ENCODE data around the gene SERPINE1. TPM values are rescaled to one million over a fixed set of nuclear protein-coding genes. Genes with fewer than 3 reads are reported as not detected.
A peak's percentile ranks its signal among the peaks of the same experiment; 100 is the strongest.

Gene SERPINE1
- total RNA-seq, 2 experiments from 2014 or later = 0.05 to 0.07 TPM

GRCh38 chr7:101166909-101167644 is 40.2 kb downstream of the SERPINE1 start:
- peak overlapping the region; percentile 33 for H3K4me3 Mint-ChIP-seq
- ChIA-PET POLR2A (no interaction called here), CTCF (no interaction called here)
- H3K27ac Mint-ChIP-seq = no peak overlapping the region
- intact Hi-C loops (cut with DNase I, micrococcal nuclease) = loop anchor here in 1 of 2 experiments (5.0 to 10.0 kb wide), 2 partner anchors 280 to 648 kb away; partner anchors contain the start of genes CUX1 and UFSP1
- peaks cover 74% of the 10 kb centered on the region for H3K4me1 Mint-ChIP-seq
- DNase-seq = no peak
- H3K9me3 Mint-ChIP-seq (ENCODE audit: low read depth) = no peaks in the 10 kb centered on the region
- ATAC-seq = no peak
- H3K36me3 Mint-ChIP-seq (ENCODE audit: low read depth) = peaks cover 2% of the 10 kb centered on the region
- peaks cover 67% of the 10 kb centered on the region for H3K27me3 Mint-ChIP-seq

- H3K4me1 Mint-ChIP-seq = peaks cover 73% of the 10 kb centered on the region
- CTCF ChIA-PET = interaction anchor here (0.7 to 1.4 kb wide), 4 partner anchors 9 to 273 kb away, joined by 3 to 9 read pairs (median 4); no protein-coding TSS in a partner anchor
Observed at GRCh38 chr7:101167645-101168411, 40.9 kb downstream of the SERPINE1 start.

GRCh38 chr7:101168412-101169049 is 41.6 kb downstream of the SERPINE1 start:
- Mint-ChIP-seq H3K4me1 (peaks cover 77% of the 10 kb centered on the region), H3K27ac (no peak overlapping the region), H3K36me3 (ENCODE audit: low read depth) (no peaks in the 10 kb centered on the region), H3K9me3 (ENCODE audit: low read depth) (no peaks in the 10 kb centered on the region), H3K27me3 (peaks cover 71% of the 10 kb centered on the region), H3K4me3 (no peak overlapping the region)
- ChIA-PET POLR2A (no interaction called here), CTCF (interaction anchor here (0.6 to 1.4 kb wide), 5 partner anchors 9 to 273 kb away, joined by 3 to 9 read pairs (median 3); no protein-coding TSS in a partner anchor)
- peak; percentile 60 for DNase-seq
- intact Hi-C loops (cut with DNase I, micrococcal nuclease) = loop anchor here (1.0 to 10.0 kb wide), 4 partner anchors 14 to 646 kb away; partner anchors contain the start of genes AP1S1 (in 2 of the 2), CUX1 (in 1 of the 2) and UFSP1 (in 1 of the 2)
- ATAC-seq = no peak

More at GRCh38 chr7:101167645-101168411, 40.9 kb downstream of the SERPINE1 start:
- ATAC-seq (no peak), DNase-seq (no peak)
- Mint-ChIP-seq H3K27me3 (peaks cover 67% of the 10 kb centered on the region), H3K36me3 (ENCODE audit: low read depth) (no peaks in the 10 kb centered on the region), H3K27ac (no peak overlapping the region), H3K9me3 (ENCODE audit: low read depth) (no peaks in the 10 kb centered on the region), H3K4me3 (no peak overlapping the region)
- POLR2A ChIA-PET = no interaction called here
- intact Hi-C loops (cut with DNase I, micrococcal nuclease) = loop anchor here (2.0 to 10.0 kb wide), 3 partner anchors 13 to 647 kb away; partner anchors contain the start of genes AP1S1 (in 2 of the 2), CUX1 (in 1 of the 2) and UFSP1 (in 1 of the 2)

GRCh38 chr7:101169110-101169837 is 42.4 kb downstream of the SERPINE1 start:
- no peak for ATAC-seq
- Mint-ChIP-seq H3K27me3 (peaks cover 76% of the 10 kb centered on the region), H3K9me3 (ENCODE audit: low read depth) (no peaks in the 10 kb centered on the region), H3K27ac (no peak overlapping the region), H3K36me3 (ENCODE audit: low read depth) (no peaks in the 10 kb centered on the region), H3K4me1 (peaks cover 82% of the 10 kb centered on the region), H3K4me3 (peak overlapping the region; percentile 39)
- DNase-seq = peak; percentile 35
- POLR2A ChIA-PET = no interaction called here
- intact Hi-C loops (cut with DNase I, micrococcal nuclease) = loop anchor here (1.0 to 10.0 kb wide), 4 partner anchors 14 to 646 kb away; partner anchors contain the start of genes AP1S1 (in 2 of the 2), CUX1 (in 1 of the 2) and UFSP1 (in 1 of the 2)
- CTCF ChIA-PET = interaction anchor here (0.6 to 3.4 kb wide), 8 partner anchors 8 to 1877 kb away, joined by 3 to 19 read pairs (median 4); no protein-coding TSS in a partner anchor

GRCh38 chr7:101169838-101170551 is 43.1 kb downstream of the SERPINE1 start:
- Mint-ChIP-seq H3K36me3 (ENCODE audit: low read depth) (no peaks in the 10 kb centered on the region), H3K27me3 (peaks cover 78% of the 10 kb centered on the region), H3K4me1 (peaks cover 82% of the 10 kb centered on the region), H3K27ac (no peak overlapping the region), H3K4me3 (peak overlapping the region; percentile 39), H3K9me3 (ENCODE audit: low read depth) (no peaks in the 10 kb centered on the region)
- ATAC-seq (peak; percentile 29), DNase-seq (peak; percentile 90)
- CTCF ChIA-PET = interaction anchor here (0.6 to 3.4 kb wide), 15 partner anchors 9 to 1876 kb away, joined by 3 to 19 read pairs (median 4); partner anchors contain the start of genes PLOD3 and ZNHIT1
- intact Hi-C loops (cut with DNase I, micrococcal nuclease) = loop anchor here (1.0 to 10.0 kb wide), 4 partner anchors 15 to 645 kb away; partner anchors contain the start of genes AP1S1 (in 2 of the 2), CUX1 (in 1 of the 2) and UFSP1 (in 1 of the 2)
- POLR2A ChIA-PET = no interaction called here

- DNase-seq (peak; percentile 32), ATAC-seq (no peak)
- CTCF ChIA-PET = interaction anchor here (0.6 to 3.4 kb wide), 18 partner anchors 10 to 130 kb away, joined by 3 to 19 read pairs (median 4); partner anchors contain the start of genes PLOD3 and ZNHIT1
- Mint-ChIP-seq H3K4me3 (no peak overlapping the region), H3K27me3 (peaks cover 81% of the 10 kb centered on the region), H3K9me3 (ENCODE audit: low read depth) (no peaks in the 10 kb centered on the region), H3K36me3 (ENCODE audit: low read depth) (no peaks in the 10 kb centered on the region), H3K4me1 (peaks cover 73% of the 10 kb centered on the region), H3K27ac (no peak overlapping the region)
- POLR2A ChIA-PET = interaction anchor here (0.5 kb wide), 1 partner anchor 63 kb away, joined by 4 read pairs; no protein-coding TSS in a partner anchor
- intact Hi-C loops (cut with DNase I, micrococcal nuclease) = no loop called here
Observed at GRCh38 chr7:101170617-101171441, 43.9 kb downstream of the SERPINE1 start.

- no peaks in the 10 kb centered on the region for H3K36me3 Mint-ChIP-seq (ENCODE audit: low read depth)
- no peak for DNase-seq
- intact Hi-C loops (cut with DNase I, micrococcal nuclease) = no loop called here
- POLR2A ChIA-PET = interaction anchor here (0.5 kb wide), 1 partner anchor 63 kb away, joined by 4 read pairs; no protein-coding TSS in a partner anchor
- CTCF ChIA-PET = interaction anchor here (0.8 to 3.4 kb wide), 11 partner anchors 12 to 113 kb away, joined by 3 to 19 read pairs (median 4); partner anchors contain the start of gene ZNHIT1
- no peak overlapping the region for H3K27ac Mint-ChIP-seq
- ATAC-seq = no peak
- H3K4me3 Mint-ChIP-seq = no peak overlapping the region
- H3K9me3 Mint-ChIP-seq (ENCODE audit: low read depth) = no peaks in the 10 kb centered on the region
- peaks cover 67% of the 10 kb centered on the region for H3K4me1 Mint-ChIP-seq
- peaks cover 79% of the 10 kb centered on the region for H3K27me3 Mint-ChIP-seq
Observed at GRCh38 chr7:101171442-101171837, 44.5 kb downstream of the SERPINE1 start.

- ATAC-seq (no peak), DNase-seq (peak; percentile 49)
- Mint-ChIP-seq H3K36me3 (ENCODE audit: low read depth) (no peaks in the 10 kb centered on the region), H3K4me1 (peaks cover 61% of the 10 kb centered on the region), H3K27ac (no peak overlapping the region), H3K27me3 (peaks cover 80% of the 10 kb centered on the region), H3K9me3 (ENCODE audit: low read depth) (no peaks in the 10 kb centered on the region), H3K4me3 (no peak overlapping the region)
- ChIA-PET CTCF (interaction anchor here (0.6 to 3.6 kb wide), 9 partner anchors 13 to 225 kb away, joined by 3 to 22 read pairs (median 5); partner anchors contain the start of gene ZNHIT1), POLR2A (no interaction called here)
- intact Hi-C loops (cut with DNase I, micrococcal nuclease) = no loop called here
Observed at GRCh38 chr7:101172005-101172853, 45.3 kb downstream of the SERPINE1 start.

All from activated CD4-positive, alpha-beta T cell treated with anti-CD3 and anti-CD28 coated beads for 36 hours (primary cell).